Stimulated activated CD8-positive, alpha-beta memory T cell treated with anti-CD3 and anti-CD28 coated beads, Interleukin-12 subunit alpha, Interleukin-12 subunit beta, amount 100 ng/mL, for 4 hours (primary cell): ENCODE data around the gene MVB12A.

ENCODE experiments used
- DNase-seq: peaks from one replicate; pipeline ENCODE4 v3.0.0-alpha.2; 2020; ENCODE audit warnings: low read depth

Gene MVB12A

GRCh38 chr19:17447704-17448130 is 27.9 kb downstream of the MVB12A start:
- no peak for DNase-seq

GRCh38 chr19:17448131-17448967 is 28.5 kb downstream of the MVB12A start, which contains the start of gene TMEM221:
Gene TMEM221, minus strand, starts transcription at chr19:17448668. Its CDS starts 206 bp downstream, at chr19:17448462.
- DNase-seq, result peak; percentile 21

- DNase-seq, result no peak
Measured at GRCh38 chr19:17450264-17451075, 30.6 kb downstream of the MVB12A start.

- DNase-seq, result no peak
Measured at GRCh38 chr19:17451820-17452219, 32.0 kb downstream of the MVB12A start.

GRCh38 chr19:17454576-17455071 is 34.8 kb downstream of the MVB12A start:
- no peak for DNase-seq

- no peak for DNase-seq
Measured at GRCh38 chr19:17455308-17456123, 35.7 kb downstream of the MVB12A start.

GRCh38 chr19:17456127-17456526 is 36.3 kb downstream of the MVB12A start:
- DNase-seq, result no peak

- DNase-seq, result no peak
Measured at GRCh38 chr19:17457616-17458015, 37.8 kb downstream of the MVB12A start.

- DNase-seq, result no peak
Measured at GRCh38 chr19:17458970-17459369, 39.1 kb downstream of the MVB12A start.

GRCh38 chr19:17460372-17461230 is 40.8 kb downstream of the MVB12A start, which contains the start of gene NXNL1:
Gene NXNL1, minus strand, starts transcription at chr19:17460926. Its CDS starts 57 bp downstream, at chr19:17460869.
- no peak for DNase-seq

GRCh38 chr19:17466487-17466850 is 46.6 kb downstream of the MVB12A start:
- no peak for DNase-seq

GRCh38 chr19:17467471-17468301 is 47.8 kb downstream of the MVB12A start:
- DNase-seq, result no peak

- DNase-seq, result no peak
Measured at GRCh38 chr19:17468302-17469091, 48.6 kb downstream of the MVB12A start.

- DNase-seq, result no peak
Measured at GRCh38 chr19:17469092-17469480, 49.2 kb downstream of the MVB12A start.

- DNase-seq, result peak; percentile 82
Measured at GRCh38 chr19:17469481-17470067, 49.7 kb downstream of the MVB12A start.

GRCh38 chr19:17470068-17470841 is 50.4 kb downstream of the MVB12A start, which contains the start of gene SLC27A1:
Gene SLC27A1, plus strand, starts transcription at chr19:17470524. Its CDS starts 17 bp downstream, at chr19:17470541.
- peak; percentile 81 for DNase-seq

GRCh38 chr19:17471410-17472125 is 51.7 kb downstream of the MVB12A start:
- DNase-seq, result no peak
